Loucy (cell line): ENCODE results near the gene KIF2A.

ENCODE experiments used
- H2AFZ ChIP-seq: fragments of 200-600 bp; sonication (generic); 2 replicates; pipeline ENCODE4 v1.6.0; 2016; ENCODE audit warnings: antibody characterized with exemption, mild to moderate bottlenecking, low read length, moderate library complexity
- H3F3A ChIP-seq: fragments of 200-600 bp; 2 replicates; pipeline ENCODE4 v1.6.0; 2016; ENCODE audit warnings: antibody characterized with exemption, low read depth, mild to moderate bottlenecking
- H3K27me3 ChIP-seq: fragments of 200-600 bp; sonication (generic); 2 replicates; pipeline ENCODE4 v1.6.1; 2014; ENCODE audit warnings: low read length, mild to moderate bottlenecking; ENCODE audit not compliant: insufficient read depth, poor library complexity, severe bottlenecking
- H3K36me3 ChIP-seq: fragments of 200-600 bp; sonication (generic); 2 replicates; pipeline ENCODE4 v1.6.1; 2016; ENCODE audit warnings: low read length; ENCODE audit not compliant: insufficient read depth
- H3K4me1 ChIP-seq: fragments of 200-600 bp; sonication (generic); 2 replicates; pipeline ENCODE4 v1.5.1; 2014; ENCODE audit warnings: low read length, mild to moderate bottlenecking; ENCODE audit not compliant: insufficient read depth, poor library complexity, severe bottlenecking
- H3K4me2 ChIP-seq: fragments of 200-600 bp; sonication (generic); 2 replicates; pipeline ENCODE4 v1.6.0; 2014; ENCODE audit warnings: antibody characterized with exemption, low read length, low read depth, mild to moderate bottlenecking; ENCODE audit not compliant: poor library complexity, severe bottlenecking
- H3K4me3 ChIP-seq: fragments of 200-600 bp; sonication (generic); 2 replicates; pipeline ENCODE4 v1.5.1; 2014; ENCODE audit warnings: low read length, mild to moderate bottlenecking, mixed read lengths; ENCODE audit not compliant: poor library complexity, severe bottlenecking
- H3K79me2 ChIP-seq: fragments of 200-600 bp; sonication (generic); 2 replicates; pipeline ENCODE4 v1.6.1; 2014; ENCODE audit warnings: low read length; ENCODE audit not compliant: insufficient read depth
- H3K9ac ChIP-seq: fragments of 200-600 bp; sonication (generic); 2 replicates; pipeline ENCODE4 v1.6.0; 2014; ENCODE audit warnings: mild to moderate bottlenecking, low read depth, low read length, moderate library complexity; ENCODE audit not compliant: poor library complexity, severe bottlenecking
- H3K9me2 ChIP-seq: fragments of 200-600 bp; sonication (generic); replicated peaks from 2 replicates; pipeline ENCODE4 v1.6.1; 2016; ENCODE audit warnings: low read depth, low read length, mixed read lengths
- H3K9me3 ChIP-seq: fragments of 200-600 bp; sonication (generic); 2 replicates; pipeline ENCODE4 v1.6.1; 2014; ENCODE audit warnings: mild to moderate bottlenecking, antibody characterized with exemption, low read length, low read depth; ENCODE audit not compliant: insufficient read depth
- H4K20me1 ChIP-seq: fragments of 200-600 bp; sonication (generic); 2 replicates; pipeline ENCODE4 v1.6.0; 2014; ENCODE audit warnings: antibody characterized with exemption, low read length, mild to moderate bottlenecking; ENCODE audit not compliant: insufficient read depth, poor library complexity, severe bottlenecking
- EZH2phosphoT487 ChIP-seq: fragments of 200-600 bp; IDR thresholded peaks from 2 replicates; pipeline ENCODE4 v1.6.1; 2018; ENCODE audit warnings: antibody characterized with exemption, mild to moderate bottlenecking, moderate library complexity, borderline replicate concordance
- TF ChIP-seq, protein P1 (sequence below): fragments of 200-600 bp; sonication (generic); conservative IDR thresholded peaks from 2 replicates; pipeline ENCODE4 v1.5.1; 2014; ENCODE audit warnings: mild to moderate bottlenecking, antibody characterized with exemption, low read length

KIF2A gene

DNA sequence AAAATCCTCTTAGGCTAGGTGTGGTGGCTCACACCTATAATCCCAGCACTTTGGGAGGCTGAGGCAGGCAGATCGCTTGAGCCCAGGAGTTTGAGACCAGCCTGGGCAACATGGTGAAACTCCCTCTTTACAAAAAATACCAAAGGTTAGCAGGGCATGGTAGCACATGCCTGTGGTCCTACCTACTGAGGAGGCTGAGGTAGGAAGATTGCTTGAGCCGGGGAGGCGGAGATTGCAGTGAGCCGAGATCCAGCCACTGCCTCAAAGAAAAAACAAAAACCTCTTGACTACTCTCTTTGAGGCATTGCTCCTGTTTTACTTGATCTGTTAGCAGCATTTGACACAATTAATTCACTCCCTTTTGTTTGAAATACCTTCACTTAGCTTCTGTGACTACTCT, 20.7 kb downstream of the KIF2A start:
- no peaks in the 10 kb centered on the region for H3F3A ChIP-seq
- peaks cover 15% of the 10 kb centered on the region for H3K4me1 ChIP-seq
- no peak overlapping the region for H2AFZ ChIP-seq
- peaks cover 99% of the 10 kb centered on the region for H3K79me2 ChIP-seq
- no peak overlapping the region for H3K9ac ChIP-seq
- no peak overlapping the region for H3K4me2 ChIP-seq
- H3K27me3 ChIP-seq = no peaks in the 10 kb centered on the region
- peaks cover 19% of the 10 kb centered on the region; the same call in 1 of the 2 replicates for H3K36me3 ChIP-seq
- no peaks in the 10 kb centered on the region for H3K9me3 ChIP-seq
- peaks cover 86% of the 10 kb centered on the region for H4K20me1 ChIP-seq
- TF ChIP-seq, protein P1, sequence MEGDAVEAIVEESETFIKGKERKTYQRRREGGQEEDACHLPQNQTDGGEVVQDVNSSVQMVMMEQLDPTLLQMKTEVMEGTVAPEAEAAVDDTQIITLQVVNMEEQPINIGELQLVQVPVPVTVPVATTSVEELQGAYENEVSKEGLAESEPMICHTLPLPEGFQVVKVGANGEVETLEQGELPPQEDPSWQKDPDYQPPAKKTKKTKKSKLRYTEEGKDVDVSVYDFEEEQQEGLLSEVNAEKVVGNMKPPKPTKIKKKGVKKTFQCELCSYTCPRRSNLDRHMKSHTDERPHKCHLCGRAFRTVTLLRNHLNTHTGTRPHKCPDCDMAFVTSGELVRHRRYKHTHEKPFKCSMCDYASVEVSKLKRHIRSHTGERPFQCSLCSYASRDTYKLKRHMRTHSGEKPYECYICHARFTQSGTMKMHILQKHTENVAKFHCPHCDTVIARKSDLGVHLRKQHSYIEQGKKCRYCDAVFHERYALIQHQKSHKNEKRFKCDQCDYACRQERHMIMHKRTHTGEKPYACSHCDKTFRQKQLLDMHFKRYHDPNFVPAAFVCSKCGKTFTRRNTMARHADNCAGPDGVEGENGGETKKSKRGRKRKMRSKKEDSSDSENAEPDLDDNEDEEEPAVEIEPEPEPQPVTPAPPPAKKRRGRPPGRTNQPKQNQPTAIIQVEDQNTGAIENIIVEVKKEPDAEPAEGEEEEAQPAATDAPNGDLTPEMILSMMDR = no peak
- no peak for TF ChIP-seq EZH2phosphoT487
- H3K9me2 ChIP-seq = no peaks in the 10 kb centered on the region
- H3K4me3 ChIP-seq = no peak overlapping the region

GRCh38 chr5:62327138-62328053, 21.4 kb downstream of the KIF2A start:
- Histone ChIP-seq H3K9me3 (no peaks in the 10 kb centered on the region), H2AFZ (no peak overlapping the region), H3K36me3 (peaks cover 12% of the 10 kb centered on the region; the same call in 1 of the 2 replicates), H3F3A (no peaks in the 10 kb centered on the region), H3K79me2 (peaks cover 99% of the 10 kb centered on the region), H3K27me3 (no peaks in the 10 kb centered on the region), H4K20me1 (peaks cover 85% of the 10 kb centered on the region), H3K9ac (no peak overlapping the region), H3K4me1 (peaks cover 15% of the 10 kb centered on the region), H3K9me2 (no peaks in the 10 kb centered on the region), H3K4me2 (no peak overlapping the region), H3K4me3 (no peak overlapping the region)
- no peak for TF ChIP-seq EZH2phosphoT487
- TF ChIP-seq, protein P1 = no peak

DNA sequence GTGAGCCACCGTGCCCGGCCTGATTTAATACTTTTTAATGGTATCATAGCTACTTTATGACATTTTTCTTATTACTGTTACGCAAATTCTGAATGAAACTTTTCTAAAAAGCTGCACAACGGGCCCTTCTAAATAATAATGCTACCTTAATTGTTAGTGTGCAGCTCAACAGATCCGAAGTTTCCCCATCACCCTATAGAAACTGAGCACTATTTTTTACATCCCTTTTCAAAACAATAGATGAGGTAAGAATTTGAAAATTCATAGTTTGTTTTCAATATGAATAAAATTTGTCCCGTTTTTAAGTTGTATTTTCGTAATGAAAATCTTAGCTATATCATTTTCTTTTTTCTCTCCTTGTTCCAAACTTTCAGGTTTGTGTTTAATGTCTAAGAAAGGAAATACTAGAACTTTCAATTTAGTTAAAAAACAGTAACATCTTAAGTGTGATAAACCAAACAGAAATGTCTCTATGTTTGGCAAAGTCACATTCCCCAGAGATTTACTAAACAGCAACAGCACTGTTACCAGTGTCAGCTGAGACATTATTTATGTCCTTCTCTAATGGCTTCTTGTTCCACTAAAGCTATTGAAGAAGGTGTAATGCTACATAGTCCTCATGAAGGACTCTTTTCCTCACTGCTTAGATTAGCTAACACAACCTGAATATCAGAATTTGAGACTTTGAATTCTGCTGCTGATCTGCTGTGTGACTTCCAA, 22.9 kb downstream of the KIF2A start:
- Histone ChIP-seq H3K9me3 (no peaks in the 10 kb centered on the region), H3K9me2 (no peaks in the 10 kb centered on the region), H3K4me2 (no peak overlapping the region), H3K4me1 (peaks cover 15% of the 10 kb centered on the region), H4K20me1 (peaks cover 85% of the 10 kb centered on the region), H3K9ac (no peak overlapping the region), H3K79me2 (peaks cover 99% of the 10 kb centered on the region), H3F3A (no peaks in the 10 kb centered on the region), H3K27me3 (no peaks in the 10 kb centered on the region), H2AFZ (no peak overlapping the region), H3K4me3 (no peak overlapping the region), H3K36me3 (peaks cover 12% of the 10 kb centered on the region; the same call in 1 of the 2 replicates)
- TF ChIP-seq, protein P1 = no peak
- TF ChIP-seq EZH2phosphoT487 = no peak
